Pericardium fibroblast (primary cell): Measurements from ENCODE around the gene FASN. TPM values are rescaled to one million over a fixed set of nuclear protein-coding genes. Genes with fewer than 3 reads are reported as not detected.

Source experiments
- total RNA-seq: library from RNA; depleted of rRNA; stranded (reverse); fragments of >200 nt; gene quantifications from 2 replicates; pipeline ENCODE4 v1.2.3, GENCODE V29; 2015

Gene FASN
- 108 and 137 TPM in 2 replicates for total RNA-seq

GRCh38 chr17:82098169-82098938, at the start of gene FASN:
Gene FASN, minus strand, starts transcription at chr17:82098236. Its CDS starts 1,791 bp downstream, at chr17:82096445.

GRCh38 chr17:82065638-82066303, 32.3 kb downstream of the FASN start, which contains the start of gene DUS1L:
Gene DUS1L, minus strand, starts transcription at chr17:82065804. Its CDS starts 745 bp downstream, at chr17:82065059.

GRCh38 chr17:82051776-82052637, 46.0 kb downstream of the FASN start, which contains the start of the genes GPS1 and RFNG:
Gene GPS1, plus strand, starts transcription at chr17:82051898. Its CDS starts 34 bp downstream, at chr17:82051932.
Gene RFNG, minus strand, starts transcription at chr17:82051811. Its CDS starts 45 bp downstream, at chr17:82051766.

GRCh38 chr17:82037092-82037888, 60.7 kb downstream of the FASN start, which contains the start of gene DCXR:
Gene DCXR, minus strand, starts transcription at chr17:82037697. Its CDS starts 15 bp downstream, at chr17:82037682.

GRCh38 chr17:82031303-82031884, 66.6 kb downstream of the FASN start, which contains the start of gene RAC3:
Gene RAC3, plus strand, starts transcription at chr17:82031678. Its CDS starts 84 bp downstream, at chr17:82031762.

Other genes with a start within 250 kb of the FASN start
- 1,324 and 2,574 TPM in 2 replicates for gene P4HB, start 237.7 kb downstream of the FASN start, total RNA-seq
- 174 and 302 TPM in 2 replicates for gene ARHGDIA, start 226.9 kb downstream of the FASN start, total RNA-seq
- gene ALYREF, start 206.7 kb downstream of the FASN start, total RNA-seq, result 83.6 and 98.5 TPM in 2 replicates
- 192 and 206 TPM in 2 replicates for gene ANAPC11, start 206.5 kb downstream of the FASN start, total RNA-seq
- 1.1 and 2.0 TPM in 2 replicates for gene NPB, start 196.0 kb downstream of the FASN start, total RNA-seq
- gene PCYT2, start 186.8 kb downstream of the FASN start, total RNA-seq, result 61.2 and 85.8 TPM in 2 replicates
- gene SIRT7, start 180.1 kb downstream of the FASN start, total RNA-seq, result 10.7 and 10.8 TPM in 2 replicates
- 14.4 and 23.2 TPM in 2 replicates for gene MAFG, start 170.5 kb downstream of the FASN start, total RNA-seq
- 121 and 144 TPM in 2 replicates for gene PYCR1, start 160.9 kb downstream of the FASN start, total RNA-seq
- gene MYADML2, start 151.0 kb downstream of the FASN start, total RNA-seq, result not detected in 2 replicates
- gene NOTUM, start 137.0 kb downstream of the FASN start, total RNA-seq, result not detected in 2 replicates
- 13.2 and 15.6 TPM in 2 replicates for gene ASPSCR1, start 120.6 kb downstream of the FASN start, total RNA-seq
- gene CENPX, start 75.4 kb downstream of the FASN start, total RNA-seq, result 44.6 and 69.1 TPM in 2 replicates
- gene LRRC45, start 74.9 kb downstream of the FASN start, total RNA-seq, result 14.4 and 15.6 TPM in 2 replicates
- 17.4 and 21.6 TPM in 2 replicates for gene RAC3, start 66.6 kb downstream of the FASN start, total RNA-seq
- 91.7 and 113 TPM in 2 replicates for gene DCXR, start 60.5 kb downstream of the FASN start, total RNA-seq
- 51.6 and 58.4 TPM in 2 replicates for gene RFNG, start 46.4 kb downstream of the FASN start, total RNA-seq
- gene GPS1, start 46.3 kb downstream of the FASN start, total RNA-seq, result 78.2 and 81.1 TPM in 2 replicates
- 30.2 and 57.8 TPM in 2 replicates for gene DUS1L, start 32.4 kb downstream of the FASN start, total RNA-seq
- 7.6 and 9.7 TPM in 2 replicates for gene CCDC57, start 114.6 kb upstream of the FASN start, total RNA-seq
- 107 and 296 TPM in 2 replicates for gene SLC16A3, start 130.8 kb upstream of the FASN start, total RNA-seq
- gene CSNK1D, start 175.5 kb upstream of the FASN start, total RNA-seq, result 31.6 and 37.3 TPM in 2 replicates
- 0.26 and 4.0 TPM in 2 replicates for gene CD7, start 219.4 kb upstream of the FASN start, total RNA-seq
- gene SECTM1, start 235.5 kb upstream of the FASN start, total RNA-seq, result 27.1 and 45.0 TPM in 2 replicates